GM12874 (cell line): Measurements from ENCODE around the gene CCSER1.

Experiments used
- CTCF ChIP-seq: IDR thresholded peaks from 2 replicates; pipeline ENCODE4 v1.5.1; 2011; ENCODE audit warnings: low read depth, mild to moderate bottlenecking, control low read depth, low read length, moderate library complexity; ENCODE audit not compliant: insufficient read depth

Gene CCSER1

GRCh38 chr4:90476019-90476418 lies 348.8 kb downstream of the CCSER1 start:
- TF ChIP-seq CTCF: no peak

- no peak for TF ChIP-seq CTCF
Measured at GRCh38 chr4:90476586-90476985, 349.4 kb downstream of the CCSER1 start.

GRCh38 chr4:90486346-90486745 lies 359.2 kb downstream of the CCSER1 start:
- no peak for TF ChIP-seq CTCF

- no peak for TF ChIP-seq CTCF
Measured at GRCh38 chr4:90495211-90495610, 368.0 kb downstream of the CCSER1 start.

GRCh38 chr4:90495936-90496335 lies 368.7 kb downstream of the CCSER1 start:
- TF ChIP-seq CTCF: no peak

- TF ChIP-seq CTCF: no peak
Measured at GRCh38 chr4:90498175-90498574, 371.0 kb downstream of the CCSER1 start.

GRCh38 chr4:90503677-90504076 lies 376.5 kb downstream of the CCSER1 start:
- TF ChIP-seq CTCF: no peak

GRCh38 chr4:90515191-90515590 lies 388.0 kb downstream of the CCSER1 start:
- TF ChIP-seq CTCF: no peak
